ENCODE data around the gene PLCG1. TPM values are rescaled to one million over a fixed set of nuclear protein-coding genes. Genes with fewer than 3 reads are reported as not detected.

PLCG1 gene
- total RNA-seq, 2 donors from 2014 or later: 227 to 257 TPM

DNA sequence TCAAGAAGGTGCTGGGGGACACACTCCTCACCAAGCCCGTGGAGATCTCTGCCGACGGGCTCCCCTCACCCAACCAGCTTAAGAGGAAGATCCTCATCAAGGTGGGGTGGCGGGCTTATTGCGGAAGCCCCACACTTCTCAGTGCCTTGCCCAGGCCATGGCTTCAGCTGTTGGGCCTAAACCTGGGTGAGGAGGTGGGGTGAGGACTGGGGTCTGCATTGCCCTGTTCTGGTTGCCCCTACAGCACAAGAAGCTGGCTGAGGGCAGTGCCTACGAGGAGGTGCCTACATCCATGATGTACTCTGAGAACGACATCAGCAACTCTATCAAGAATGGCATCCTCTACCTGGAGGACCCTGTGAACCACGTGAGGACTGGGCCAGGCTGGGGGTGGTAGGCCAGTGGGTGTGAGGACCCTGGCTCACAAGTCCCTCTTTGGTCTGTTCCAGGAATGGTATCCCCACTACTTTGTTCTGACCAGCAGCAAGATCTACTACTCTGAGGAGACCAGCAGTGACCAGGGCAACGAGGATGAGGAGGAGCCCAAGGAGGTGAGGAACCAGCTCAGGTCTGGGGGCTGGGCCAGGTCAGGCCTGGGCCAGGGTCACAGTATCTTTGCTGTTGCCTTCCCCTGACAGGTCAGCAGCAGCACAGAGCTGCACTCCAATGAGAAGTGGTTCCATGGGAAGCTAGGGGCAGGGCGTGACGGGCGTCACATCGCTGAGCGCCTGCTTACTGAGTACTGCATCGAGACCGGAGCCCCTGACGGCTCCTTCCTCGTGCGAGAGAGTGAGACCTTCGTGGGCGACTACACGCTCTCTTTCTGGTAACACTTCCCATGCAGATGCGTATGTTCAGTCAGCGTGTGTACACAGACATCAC, 27.9 kb downstream of the PLCG1 start:
- Mint-ChIP-seq H3K27ac (no peak overlapping the region), H3K27me3 (ENCODE audit: insufficient read depth) (no peaks in the 10 kb centered on the region), H3K9me3 (no peaks in the 10 kb centered on the region), H3K4me3 (no peak overlapping the region), H3K36me3 (ENCODE audit: low read depth) (peaks cover 86% of the 10 kb centered on the region), H3K4me1 (no peaks in the 10 kb centered on the region)
- DNase-seq: no peak
- Histone ChIP-seq H3K9ac (ENCODE audit: extremely low read depth, low read length, poor library complexity, severe bottlenecking) (no peak overlapping the region), H3K27me3 (ENCODE audit: control insufficient read depth, insufficient read depth, low read length, poor library complexity, severe bottlenecking) (no peaks in the 10 kb centered on the region), H3K9me3 (ENCODE audit: control insufficient read depth, low read length) (no peaks in the 10 kb centered on the region), H3K36me3 (ENCODE audit: control insufficient read depth, insufficient read depth, low read length) (peaks cover 97% of the 10 kb centered on the region), H3K27ac (ENCODE audit: low read depth, low read length) (no peak overlapping the region), H3K4me1 (ENCODE audit: control insufficient read depth, insufficient read depth, low read length) (no peaks in the 10 kb centered on the region), H3K4me3 (ENCODE audit: low read length) (no peak overlapping the region)
- no peak for TF ChIP-seq CTCF (conservative IDR thresholded peaks at IDR 0.05)
- WGBS, 2 experiments (ENCODE audit: insufficient coverage in 1 of 2, insufficient read length in 1 of 2): 96% methylated on average over 19 to 24 of the region's 24 CpGs

GRCh38 chr20:41166201-41167117, 29.1 kb downstream of the PLCG1 start:
- no peaks in the 10 kb centered on the region for H3K4me1 ChIP-seq (ENCODE audit: control insufficient read depth, insufficient read depth, low read length)
- H3K27ac ChIP-seq (ENCODE audit: low read depth, low read length): no peak overlapping the region
- no peak overlapping the region for H3K9ac ChIP-seq (ENCODE audit: extremely low read depth, low read length, poor library complexity, severe bottlenecking)
- Mint-ChIP-seq H3K4me1 (no peaks in the 10 kb centered on the region), H3K9me3 (no peaks in the 10 kb centered on the region), H3K27ac (peak overlapping the region; percentile 32), H3K36me3 (ENCODE audit: low read depth) (peaks cover 84% of the 10 kb centered on the region), H3K27me3 (ENCODE audit: insufficient read depth) (no peaks in the 10 kb centered on the region), H3K4me3 (no peak overlapping the region)
- no peak overlapping the region for H3K4me3 ChIP-seq (ENCODE audit: low read length)
- no peak for TF ChIP-seq CTCF (conservative IDR thresholded peaks at IDR 0.05)
- WGBS, 2 experiments (ENCODE audit: insufficient coverage in 1 of 2, insufficient read length in 1 of 2): 94 to 98% methylated on average over 21 to 27 of the region's 27 CpGs
- H3K27me3 ChIP-seq (ENCODE audit: control insufficient read depth, insufficient read depth, low read length, poor library complexity, severe bottlenecking): no peaks in the 10 kb centered on the region
- no peak for DNase-seq
- no peaks in the 10 kb centered on the region for H3K9me3 ChIP-seq (ENCODE audit: control insufficient read depth, low read length)
- peaks cover 95% of the 10 kb centered on the region for H3K36me3 ChIP-seq (ENCODE audit: control insufficient read depth, insufficient read depth, low read length)

- no peaks in the 10 kb centered on the region for H3K4me1 Mint-ChIP-seq
- TF ChIP-seq CTCF (conservative IDR thresholded peaks at IDR 0.05): no peak
- Histone ChIP-seq H3K36me3 (ENCODE audit: control insufficient read depth, insufficient read depth, low read length) (peaks cover 94% of the 10 kb centered on the region), H3K27ac (ENCODE audit: low read depth, low read length) (no peak overlapping the region), H3K27me3 (ENCODE audit: control insufficient read depth, insufficient read depth, low read length, poor library complexity, severe bottlenecking) (no peaks in the 10 kb centered on the region), H3K9ac (ENCODE audit: extremely low read depth, low read length, poor library complexity, severe bottlenecking) (no peak overlapping the region), H3K9me3 (ENCODE audit: control insufficient read depth, low read length) (no peaks in the 10 kb centered on the region), H3K4me1 (ENCODE audit: control insufficient read depth, insufficient read depth, low read length) (no peaks in the 10 kb centered on the region), H3K4me3 (ENCODE audit: low read length) (no peak overlapping the region)
- DNase-seq: no peak
- no peaks in the 10 kb centered on the region for H3K27me3 Mint-ChIP-seq (ENCODE audit: insufficient read depth)
- H3K4me3 Mint-ChIP-seq: no peak overlapping the region
- peak overlapping the region; percentile 20 for H3K27ac Mint-ChIP-seq
- H3K9me3 Mint-ChIP-seq: no peaks in the 10 kb centered on the region
- WGBS, 2 experiments (ENCODE audit: insufficient coverage in 1 of 2, insufficient read length in 1 of 2): 91 to 100% methylated on average over 3 of the region's 3 CpGs
- H3K36me3 Mint-ChIP-seq (ENCODE audit: low read depth): peaks cover 84% of the 10 kb centered on the region
Observed at GRCh38 chr20:41167118-41167470, 29.8 kb downstream of the PLCG1 start.
